Suprapubic skin (tissue), 3 donors: Measurements from ENCODE around the gene DNM3.

Source experiments
- CTCF ChIP-seq, 2 donors: fragments of 200-600 bp in 1 of 2; fragments of 450-650 bp in 1 of 2; sonication (generic) in 1 of 2; IDR thresholded peaks; one replicate each; pipeline ENCODE4 v1.5.1; 2016 to 2019; ENCODE audit warnings: antibody characterized with exemption in 2 of 2, mild to moderate bottlenecking in 1 of 2, moderate library complexity in 1 of 2
- POLR2A ChIP-seq, 2 donors: fragments of 450-650 bp; IDR thresholded peaks; one replicate each; pipeline ENCODE4 v1.6.1; 2017; ENCODE audit warnings: antibody characterized with exemption in 2 of 2, mild to moderate bottlenecking in 2 of 2, moderate library complexity in 2 of 2

GRCh38 chr1:172288581-172288980 lies 447.3 kb downstream of the DNM3 start:
- TF ChIP-seq POLR2A (IDR thresholded peaks at IDR 0.05): no peak
- no peak for TF ChIP-seq CTCF (IDR thresholded peaks at IDR 0.05)
